ENCODE measurements around the gene ATRIP.

- TF ChIP-seq CTCF (IDR thresholded peaks at IDR 0.05; ENCODE audit: poor library complexity, severe bottlenecking) (no peak), POLR2AphosphoS5 (IDR thresholded peaks at IDR 0.05) (no peak), EP300 (conservative IDR thresholded peaks at IDR 0.05; ENCODE audit: poor library complexity, severe bottlenecking) (no peak), SMC3 (conservative IDR thresholded peaks at IDR 0.05; ENCODE audit: poor library complexity) (no peak), MXI1 (conservative IDR thresholded peaks at IDR 0.05; ENCODE audit: poor library complexity, severe bottlenecking) (no peak), EZH2 (IDR thresholded peaks at IDR 0.05; ENCODE audit: borderline replicate concordance, insufficient read depth, low read length, poor library complexity, severe bottlenecking) (no peak), REST (IDR thresholded peaks at IDR 0.05; ENCODE audit: borderline replicate concordance) (no peak), TAF1 (IDR thresholded peaks at IDR 0.05; ENCODE audit: low read depth) (no peak)
These were observed 1.2 kb upstream of the ATRIP start for GRCh38 chr3:48445277-48445882.

Measured in neural cell (in vitro differentiated cells).